GM12878 (cell line): ENCODE data around the gene PRKCE. TPM values are rescaled to one million over a fixed set of nuclear protein-coding genes. Genes with fewer than 3 reads are reported as not detected.

Experiments
- BACH1 ChIP-seq: fragments of 450-650 bp; IDR thresholded peaks from 2 replicates; pipeline ENCODE4 v1.6.1; 2017; ENCODE audit warnings: mild to moderate bottlenecking, borderline replicate concordance
- BCL3 ChIP-seq: IDR thresholded peaks from 2 replicates; pipeline ENCODE4 v1.6.1; 2011; ENCODE audit warnings: borderline replicate concordance, low read depth, mild to moderate bottlenecking, moderate library complexity, low read length; ENCODE audit not compliant: insufficient read depth, poor library complexity, severe bottlenecking
- CTCF ChIP-seq, 3 experiments: IDR thresholded peaks in 2 of 3; conservative IDR thresholded peaks in 1 of 3; 2 replicates each; pipeline ENCODE4 v1.5.1; 2011; ENCODE audit warnings: low read depth in 3 of 3, low read length in 3 of 3, mild to moderate bottlenecking in 3 of 3, control low read depth in 2 of 3, moderate library complexity in 2 of 3, inconsistent platforms in 1 of 3, mixed read lengths in 1 of 3; ENCODE audit not compliant: control insufficient read depth in 2 of 3, insufficient read depth in 1 of 3; ENCODE audit errors: extremely low read depth in 1 of 3
- FOXK2 ChIP-seq: fragments of 450-650 bp; IDR thresholded peaks from 2 replicates; pipeline ENCODE4 v1.6.1; 2017; ENCODE audit warnings: mild to moderate bottlenecking, moderate library complexity
- HDGF ChIP-seq: fragments of 450-650 bp; IDR thresholded peaks from 2 replicates; pipeline ENCODE4 v1.6.1; 2016; ENCODE audit warnings: antibody characterized with exemption
- MEF2A ChIP-seq: IDR thresholded peaks from 2 replicates; pipeline ENCODE4 v1.6.1; 2011; ENCODE audit warnings: low read depth, mild to moderate bottlenecking, low read length, moderate library complexity; ENCODE audit not compliant: insufficient read depth
- NFXL1 ChIP-seq: fragments of 450-650 bp; IDR thresholded peaks from 2 replicates; pipeline ENCODE4 v1.6.1; 2017; ENCODE audit warnings: antibody characterized with exemption, mild to moderate bottlenecking, borderline replicate concordance
- NR2C1 ChIP-seq: fragments of 450-650 bp; IDR thresholded peaks from 2 replicates; pipeline ENCODE4 v1.6.1; 2017; ENCODE audit warnings: antibody characterized with exemption, mild to moderate bottlenecking, moderate library complexity
- PRDM15 ChIP-seq: fragments of 450-650 bp; formaldehyde crosslinking; IDR thresholded peaks from 2 replicates; pipeline ENCODE4 v1.4.0; 2020; ENCODE audit warnings: mild to moderate bottlenecking, moderate library complexity
- RCOR1 ChIP-seq: conservative IDR thresholded peaks from 2 replicates; pipeline ENCODE4 v1.6.1; 2012; ENCODE audit warnings: low read depth, low read length, improper control_type of control experiment
- SMC3 ChIP-seq: IDR thresholded peaks from 2 replicates; pipeline ENCODE4 v1.6.1; 2011; ENCODE audit warnings: low read length, improper control_type of control experiment, borderline replicate concordance
- ZNF622 ChIP-seq: fragments of 450-650 bp; IDR thresholded peaks from 2 replicates; pipeline ENCODE4 v1.6.1; 2017; ENCODE audit warnings: mild to moderate bottlenecking, inconsistent platforms
- polyA plus RNA-seq, 11 experiments: library from polyadenylated mRNA; depleted of rRNA in 4 of 11; unstranded in 6 of 11; stranded (reverse) in 5 of 11; fragments of >200 nt; fragmentation: Nextera tagmentation in 4 of 11; fragmentation: Illumina TruSeq in 1 of 11; extraction: Ambion mirVana in 4 of 11; extraction: Trizol in 1 of 11; gene quantifications; 1 replicate in 1 of 11; 2 replicates in 10 of 11; pipeline versions ENCODE4 v1.2.1 to v1.2.3, GENCODE V29; 2011 to 2016; ENCODE audit warnings: inconsistent platforms in 2 of 11, missing spikeins in 2 of 11, low read depth in 1 of 11
- total RNA-seq, 4 experiments: library from RNA; depleted of rRNA in 3 of 4; stranded (reverse); fragments of >200 nt in 3 of 4; fragmentation: Illumina TruSeq in 1 of 4; extraction: Trizol in 1 of 4; gene quantifications; 2 replicates each; pipeline versions ENCODE4 v1.2.1 to v1.2.3, GENCODE V29; 2013 to 2021

The PRKCE gene
- total and polyA plus RNA-seq, 10 of the 15 experiments (the other 5 are each of a cell fraction or from before 2014, with no cell fraction given) = 2.6 to 28.2 (median 11.3) TPM

GRCh38 chr2:46042711-46043110 lies 391.2 kb downstream of the PRKCE start (continued):
- no peak for TF ChIP-seq NR2C1
- TF ChIP-seq FOXK2 = no peak
- TF ChIP-seq MEF2A = no peak
- no peak for TF ChIP-seq RCOR1
- TF ChIP-seq ZNF622 = no peak
- TF ChIP-seq PRDM15 (CRISPR knock-in tag) = no peak
- no peak for TF ChIP-seq BCL3
- no peak for TF ChIP-seq NFXL1
- TF ChIP-seq HDGF = no peak
- no peak for TF ChIP-seq SMC3
- no peak for TF ChIP-seq BACH1
- TF ChIP-seq CTCF (IDR thresholded peaks at IDR 0.05 in 2 of 3, conservative IDR thresholded peaks at IDR 0.05 in 1 of 3; ENCODE audit: control insufficient read depth in 2 of 3, extremely low read depth in 1 of 3, insufficient read depth in 1 of 3, low read depth in 3 of 3, low read length in 3 of 3) = no peak
